IPS DF 6.9 (cell line): ENCODE measurements around the gene SVIL.
"Not testable (repeated sequence)": the region's sequence is repeated elsewhere in the genome, so short reads cannot be mapped to it uniquely, and the experiment has no call there.

Experiments used
- DNase-seq: peaks from one replicate; pipeline ENCODE4 v3.0.0-alpha.2; 2013; ENCODE audit warnings: low read depth, low spot score
- H3K27ac ChIP-seq: one replicate; pipeline ENCODE4 v1.5.1; 2013; ENCODE audit warnings: low read length, control low read depth
- H3K27me3 ChIP-seq: 2 replicates; pipeline ENCODE4 v1.6.1; 2013; ENCODE audit warnings: mild to moderate bottlenecking, low read length; ENCODE audit not compliant: control insufficient read depth, insufficient read depth
- H3K36me3 ChIP-seq: 2 replicates; pipeline ENCODE4 v1.6.1; 2013; ENCODE audit warnings: low read length; ENCODE audit not compliant: control insufficient read depth, insufficient read depth
- H3K4me1 ChIP-seq: 2 replicates; pipeline ENCODE4 v1.6.1; 2013; ENCODE audit warnings: low read length; ENCODE audit not compliant: control insufficient read depth, insufficient read depth
- H3K4me3 ChIP-seq: 2 replicates; pipeline ENCODE4 v1.5.1; 2013; ENCODE audit warnings: mild to moderate bottlenecking, low read length
- H3K9me3 ChIP-seq: 2 replicates; pipeline ENCODE4 v1.6.1; 2013; ENCODE audit warnings: low read length, inconsistent platforms; ENCODE audit not compliant: control insufficient read depth, insufficient read depth
- WGBS: extraction: QIAGEN DNeasy Blood & Tissue Kit; methylation state at CpG from one replicate; pipeline ENCODE4 v1.1.7; 2013; ENCODE audit warnings: mixed read lengths, missing lambda C conversion rate; ENCODE audit not compliant: insufficient read length, insufficient coverage; 5-methylcytosine and 5-hydroxymethylcytosine counted together

Gene SVIL

DNA sequence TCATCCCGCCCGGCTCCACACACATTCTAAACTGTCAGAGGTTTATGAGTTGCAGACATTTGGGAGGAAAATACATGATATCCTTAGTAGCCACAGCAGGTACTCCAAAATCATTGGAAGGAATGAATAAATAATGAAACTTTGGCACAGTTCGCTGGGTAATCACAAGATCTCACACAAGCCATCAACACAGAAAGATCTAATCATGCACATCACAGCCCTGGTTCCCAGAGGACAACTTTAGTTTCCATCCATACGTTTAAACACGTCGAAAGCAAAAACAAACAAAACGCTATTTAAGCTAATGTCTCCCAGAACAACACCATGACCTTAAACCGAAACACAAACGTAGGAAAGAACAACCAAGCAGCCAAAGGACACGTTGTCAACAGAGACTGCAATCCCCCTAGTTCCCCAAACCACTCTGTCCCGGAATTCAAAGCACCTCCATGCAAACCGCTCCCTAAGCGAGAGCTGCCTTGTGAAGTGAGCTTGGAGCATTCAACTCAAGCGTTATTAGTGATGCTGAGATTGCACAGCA is 12.3 kb downstream of the SVIL start:
- no peaks in the 10 kb centered on the region for H3K9me3 ChIP-seq
- H3K27ac ChIP-seq = no peak overlapping the region
- H3K27me3 ChIP-seq = no peaks in the 10 kb centered on the region
- no peaks in the 10 kb centered on the region for H3K36me3 ChIP-seq
- WGBS = 100% methylated on average over 4 of the region's 14 CpGs
- H3K4me1 ChIP-seq = 0 out of 2 replicates have a peak, but pooled peaks cover 2% of the 10 kb centered on the region
- no peak for DNase-seq
- H3K4me3 ChIP-seq = no peak overlapping the region

DNA sequence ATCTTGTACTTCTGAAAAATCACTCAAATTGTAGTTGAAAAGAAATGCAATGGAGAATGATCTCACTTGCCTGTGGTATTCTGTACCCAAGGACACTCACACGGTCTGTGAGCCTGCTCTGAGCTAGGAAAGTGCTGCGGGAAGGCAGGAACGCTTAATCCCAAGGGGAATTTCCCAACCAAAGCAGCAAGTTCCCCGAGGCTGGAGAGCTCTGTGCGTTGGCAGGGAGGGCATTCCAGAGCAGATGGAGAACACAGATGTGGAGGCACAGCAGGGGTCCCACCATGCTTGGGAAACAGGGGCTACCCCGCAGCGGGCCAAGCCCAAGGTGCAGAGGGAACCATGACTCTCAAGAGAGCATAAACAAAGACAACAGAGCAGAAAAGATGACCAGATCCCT is 13.6 kb downstream of the SVIL start:
- WGBS = no CpG with 5 or more reads among the region's 7 CpGs
- H3K27ac ChIP-seq = no peak overlapping the region

DNA sequence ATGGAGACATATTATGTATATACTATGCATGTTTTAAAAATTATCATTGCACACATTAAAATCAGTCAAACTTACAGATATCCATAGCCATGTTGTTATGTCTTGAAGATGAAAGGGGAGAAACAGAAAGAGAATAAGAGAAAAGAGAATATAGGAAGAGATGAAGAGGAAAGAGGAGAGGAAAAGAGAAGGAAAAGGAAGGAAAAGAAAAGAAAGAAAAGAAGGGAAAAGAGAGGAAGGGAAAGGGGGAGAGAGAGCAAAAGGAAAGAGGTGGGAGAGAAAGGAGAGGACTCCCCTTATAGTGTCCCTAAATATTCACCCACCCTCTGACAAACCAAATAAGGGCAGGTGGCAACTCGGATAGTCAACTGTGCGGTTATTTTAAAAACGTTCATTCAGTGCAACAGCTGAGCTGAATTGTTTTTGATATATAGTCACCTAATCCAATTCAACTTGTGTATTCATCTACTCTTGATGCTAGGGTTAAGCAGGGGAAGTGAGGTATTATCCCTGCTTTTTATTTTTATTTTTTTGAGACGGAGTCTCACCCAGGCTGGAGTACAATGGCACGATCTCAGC is 14.6 kb downstream of the SVIL start:
- no CpG with 5 or more reads among the region's 5 CpGs for WGBS
- H3K27ac ChIP-seq = no peak overlapping the region
- DNase-seq = no peak

More for the DNA sequence above, 13.6 kb downstream of the SVIL start:
- H3K4me3 ChIP-seq = no peak overlapping the region
- H3K4me1 ChIP-seq = 0 out of 2 replicates have a peak, but pooled peaks cover 2% of the 10 kb centered on the region
- H3K9me3 ChIP-seq = no peaks in the 10 kb centered on the region
- no peak for DNase-seq
- no peaks in the 10 kb centered on the region for H3K36me3 ChIP-seq
- H3K27me3 ChIP-seq = no peaks in the 10 kb centered on the region

DNA sequence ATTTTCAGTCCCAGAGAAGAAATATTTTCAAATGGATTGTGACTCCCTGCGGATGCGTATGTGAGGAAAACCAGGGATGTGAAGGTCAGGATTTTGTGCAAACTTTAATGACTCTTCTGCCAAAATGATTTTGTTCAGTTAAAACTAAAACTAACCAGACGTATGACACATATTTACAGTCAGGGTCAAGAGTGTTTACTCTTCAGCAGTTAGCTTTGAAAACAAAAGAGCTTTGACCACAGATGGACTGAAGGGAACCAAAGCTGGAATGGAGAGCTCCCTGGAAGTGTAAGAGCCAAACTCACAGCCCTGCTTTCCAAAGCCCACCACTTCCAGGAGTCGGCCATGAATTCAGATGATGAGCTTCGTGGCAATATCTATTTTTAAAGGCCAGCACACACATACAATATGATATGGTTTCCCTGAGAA is 15.5 kb downstream of the SVIL start:
- H3K9me3 ChIP-seq = no peaks in the 10 kb centered on the region
- DNase-seq = no peak

More for the DNA sequence above, 14.6 kb downstream of the SVIL start:
- no peak overlapping the region for H3K4me3 ChIP-seq
- H3K9me3 ChIP-seq = no peaks in the 10 kb centered on the region
- 0 out of 2 replicates have a peak, but pooled peaks cover 2% of the 10 kb centered on the region for H3K4me1 ChIP-seq
- no peaks in the 10 kb centered on the region for H3K36me3 ChIP-seq
- no peaks in the 10 kb centered on the region for H3K27me3 ChIP-seq

DNA sequence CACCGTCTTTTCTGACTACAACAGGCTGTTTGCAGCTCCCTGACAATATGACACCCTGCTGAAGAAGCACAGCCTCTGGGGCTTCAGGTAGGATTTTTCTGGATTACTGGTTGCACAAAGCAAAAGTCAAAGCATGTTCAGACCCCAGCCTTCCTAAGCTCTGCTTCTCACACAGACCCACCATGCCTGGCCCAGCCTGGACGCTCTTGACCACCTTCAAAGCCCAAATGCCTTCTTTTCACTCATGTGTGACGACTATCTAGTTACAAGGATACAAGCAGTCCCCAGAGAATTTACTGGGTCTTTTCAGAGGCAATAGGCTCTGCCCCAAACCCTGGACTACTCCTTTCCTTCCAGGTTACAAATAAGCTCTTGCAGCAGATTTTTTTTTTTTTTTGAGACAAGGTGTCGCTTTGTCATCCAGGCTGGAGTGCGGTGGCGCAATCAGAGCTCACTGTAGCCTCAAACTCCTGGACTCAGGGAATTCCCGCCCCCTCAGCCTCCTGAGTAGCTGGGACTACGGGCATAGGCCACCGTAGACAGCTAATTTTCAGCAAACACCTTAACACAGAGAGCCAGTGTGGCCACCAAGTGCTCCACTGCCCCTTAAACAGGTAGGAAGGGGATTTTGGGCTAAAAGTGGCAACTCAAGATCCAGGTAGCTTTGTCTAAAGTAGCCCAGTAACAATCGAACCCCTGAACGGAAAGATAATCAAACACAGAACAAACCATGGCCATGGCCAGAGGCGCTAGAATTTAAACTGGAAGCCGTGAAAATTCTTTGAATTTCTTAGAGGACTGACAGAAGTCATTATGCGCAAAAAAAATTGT is 16.2 kb downstream of the SVIL start:
- Histone ChIP-seq H3K27ac (no peak overlapping the region), H3K4me1 (0 out of 2 replicates have a peak, but pooled peaks cover 2% of the 10 kb centered on the region), H3K36me3 (no peaks in the 10 kb centered on the region), H3K9me3 (no peaks in the 10 kb centered on the region), H3K27me3 (no peaks in the 10 kb centered on the region), H3K4me3 (no peak overlapping the region)
- WGBS = no CpG with 5 or more reads among the region's 14 CpGs
- no peak for DNase-seq

More for the DNA sequence above, 15.5 kb downstream of the SVIL start:
- Histone ChIP-seq H3K4me3 (no peak overlapping the region), H3K27me3 (no peaks in the 10 kb centered on the region), H3K36me3 (no peaks in the 10 kb centered on the region), H3K27ac (no peak overlapping the region), H3K4me1 (0 out of 2 replicates have a peak, but pooled peaks cover 2% of the 10 kb centered on the region)
- WGBS = no CpG with 5 or more reads among the region's 5 CpGs

DNA sequence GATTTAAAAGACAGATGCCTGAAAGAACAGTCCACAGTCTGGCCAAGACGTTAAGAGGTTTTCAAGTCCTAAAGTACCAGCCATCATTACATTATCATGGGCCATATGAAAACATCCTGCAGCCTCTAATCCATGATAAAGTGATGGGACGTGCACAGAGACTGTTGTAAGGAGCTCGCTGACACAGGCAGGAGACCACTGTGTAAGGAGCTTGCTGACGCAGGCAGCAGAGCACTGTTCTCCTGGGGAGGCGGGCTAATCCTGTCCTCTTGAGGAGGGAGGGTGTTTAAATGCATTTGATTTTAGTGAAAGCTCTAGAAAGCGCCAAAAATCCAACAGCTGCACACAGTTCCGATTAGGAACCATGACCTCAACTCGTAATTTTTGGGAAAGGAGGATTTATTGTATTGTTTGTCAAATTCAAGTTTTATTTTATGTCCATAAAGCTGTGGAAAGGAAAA is 16.9 kb downstream of the SVIL start:
- WGBS = no CpG with 5 or more reads among the region's 8 CpGs
- Histone ChIP-seq H3K4me3 (no peak overlapping the region), H3K27me3 (no peaks in the 10 kb centered on the region), H3K27ac (no peak overlapping the region), H3K36me3 (no peaks in the 10 kb centered on the region), H3K4me1 (0 out of 2 replicates have a peak, but pooled peaks cover 2% of the 10 kb centered on the region), H3K9me3 (no peaks in the 10 kb centered on the region)
- DNase-seq = no peak

DNA sequence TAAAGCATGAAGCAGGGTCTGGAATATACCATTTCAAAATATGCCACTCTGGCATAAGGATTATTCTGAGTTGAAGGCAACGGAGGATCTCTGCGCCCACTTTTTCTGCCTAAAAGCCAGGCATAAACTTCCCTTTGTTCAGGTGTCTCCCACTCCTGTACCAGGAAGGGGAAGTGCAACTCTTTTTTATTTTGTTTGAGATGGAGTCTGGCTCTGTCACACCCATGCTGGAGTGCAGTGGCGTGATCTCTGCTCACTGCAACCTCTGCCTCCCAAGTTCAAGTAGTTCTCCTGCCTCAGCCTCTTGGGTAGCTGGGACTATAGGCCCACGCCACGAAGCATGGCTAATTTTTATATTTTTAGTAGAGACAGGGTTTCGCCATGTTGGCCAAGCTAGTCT is 18.2 kb downstream of the SVIL start:
- no peak overlapping the region for H3K27ac ChIP-seq
- no peaks in the 10 kb centered on the region for H3K36me3 ChIP-seq
- WGBS = no CpG with 5 or more reads among the region's 6 CpGs
- no peak for DNase-seq
- 0 out of 2 replicates have a peak, but pooled peaks cover 2% of the 10 kb centered on the region for H3K4me1 ChIP-seq
- H3K9me3 ChIP-seq = no peaks in the 10 kb centered on the region
- H3K27me3 ChIP-seq = no peaks in the 10 kb centered on the region
- no peak overlapping the region for H3K4me3 ChIP-seq

DNA sequence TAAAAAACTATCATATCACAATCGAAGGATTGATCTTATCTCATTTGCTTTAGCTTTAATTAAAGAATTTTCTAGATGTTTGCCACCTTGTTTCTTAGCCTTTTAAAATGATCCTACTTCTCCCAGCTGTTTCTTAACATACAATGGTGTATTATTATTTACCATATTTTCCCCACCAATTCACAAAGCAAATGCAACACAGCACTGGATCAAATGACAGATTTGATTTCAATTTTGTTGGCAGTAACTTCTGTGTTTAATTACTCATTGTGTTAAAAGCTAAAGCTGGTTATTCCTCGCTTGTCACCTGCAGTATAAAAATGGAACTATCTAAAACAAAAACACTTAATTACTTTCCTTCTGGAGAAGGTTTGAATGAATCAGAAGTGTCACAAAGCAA is 19.6 kb downstream of the SVIL start:
- H3K4me1 ChIP-seq = 0 out of 2 replicates have a peak, but pooled peaks cover 2% of the 10 kb centered on the region
- H3K4me3 ChIP-seq = no peak overlapping the region
- WGBS = no CpG with 5 or more reads among the region's 2 CpGs
- no peak for DNase-seq
- no peaks in the 10 kb centered on the region for H3K9me3 ChIP-seq
- no peak overlapping the region for H3K27ac ChIP-seq
- H3K27me3 ChIP-seq = no peaks in the 10 kb centered on the region
- no peaks in the 10 kb centered on the region for H3K36me3 ChIP-seq

DNA sequence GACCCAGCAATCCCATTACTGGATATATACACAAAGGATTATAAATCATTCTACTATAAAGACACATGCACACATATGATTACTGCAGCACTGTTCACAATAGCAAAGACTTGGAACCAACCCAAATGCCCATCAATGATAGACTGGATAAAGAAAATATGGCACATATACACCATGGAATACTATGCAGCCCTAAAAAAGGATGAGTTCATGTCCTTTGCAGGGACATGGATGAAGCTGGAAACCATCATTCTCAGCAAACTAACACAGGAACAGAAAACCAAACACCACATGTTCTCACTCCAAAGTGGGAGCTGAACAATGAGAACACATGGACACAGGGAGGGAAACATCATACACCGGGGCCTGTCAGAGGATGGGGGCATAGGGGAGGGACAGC is 20.5 kb downstream of the SVIL start:
- no CpG with 5 or more reads among the region's 1 CpG for whole genome bisulfite sequencing
- not testable (repeated sequence) for H3K4me3 ChIP-seq, DNase-seq

DNA sequence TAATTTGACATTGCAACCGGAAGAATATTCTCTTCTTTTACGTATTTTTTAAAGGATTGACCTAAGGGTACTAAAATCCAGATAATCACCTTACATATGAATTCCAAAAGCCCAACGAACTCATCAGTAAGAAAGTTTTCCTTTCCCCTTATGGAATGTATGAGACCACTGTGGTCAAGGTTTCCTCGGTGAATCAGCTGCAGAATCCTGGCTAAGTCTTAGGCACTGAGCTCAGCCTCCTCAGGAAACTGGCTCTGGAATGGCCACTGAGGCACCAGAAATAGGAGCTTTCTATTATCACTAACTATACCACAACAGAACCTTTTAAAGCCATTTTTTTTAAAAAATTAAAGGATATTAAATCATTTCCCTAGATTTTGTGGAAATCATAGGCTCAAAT is 21.0 kb downstream of the SVIL start:
- Histone ChIP-seq H3K36me3 (no peaks in the 10 kb centered on the region), H3K4me3 (no peak overlapping the region), H3K4me1 (0 out of 2 replicates have a peak, but pooled peaks cover 2% of the 10 kb centered on the region), H3K27me3 (no peaks in the 10 kb centered on the region), H3K27ac (no peak overlapping the region), H3K9me3 (no peaks in the 10 kb centered on the region)
- DNase-seq = no peak
- no CpG with 5 or more reads among the region's 4 CpGs for WGBS

More for the DNA sequence above, 20.5 kb downstream of the SVIL start:
- not testable (repeated sequence) for H3K27ac ChIP-seq, H3K9me3 ChIP-seq, H3K4me1 ChIP-seq, H3K36me3 ChIP-seq, H3K27me3 ChIP-seq
